GM12873 (cell line): ENCODE measurements around the gene TMEM208.

Experiments
- CTCF ChIP-seq: IDR thresholded peaks from 2 replicates; pipeline ENCODE4 v1.5.1; 2012; ENCODE audit warnings: low read depth, mild to moderate bottlenecking, moderate library complexity, low read length, control low read depth; ENCODE audit not compliant: insufficient read depth; ENCODE audit errors: missing control alignments

The TMEM208 gene

DNA sequence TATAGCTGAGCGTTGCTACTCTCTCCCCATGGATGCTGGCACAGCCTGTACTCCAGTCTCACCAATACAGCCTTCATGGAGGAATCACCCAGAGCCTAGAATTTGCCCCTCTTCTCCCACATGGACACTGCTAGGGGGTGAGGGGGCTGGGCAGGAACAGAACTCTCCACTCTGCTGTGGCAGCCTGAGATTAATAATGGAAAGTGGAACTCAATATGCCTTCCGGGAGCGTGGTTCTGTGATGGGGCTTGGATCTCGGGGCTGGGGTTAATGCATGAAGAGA lies 23.1 kb downstream of the TMEM208 start:
- TF ChIP-seq CTCF: no peak

DNA sequence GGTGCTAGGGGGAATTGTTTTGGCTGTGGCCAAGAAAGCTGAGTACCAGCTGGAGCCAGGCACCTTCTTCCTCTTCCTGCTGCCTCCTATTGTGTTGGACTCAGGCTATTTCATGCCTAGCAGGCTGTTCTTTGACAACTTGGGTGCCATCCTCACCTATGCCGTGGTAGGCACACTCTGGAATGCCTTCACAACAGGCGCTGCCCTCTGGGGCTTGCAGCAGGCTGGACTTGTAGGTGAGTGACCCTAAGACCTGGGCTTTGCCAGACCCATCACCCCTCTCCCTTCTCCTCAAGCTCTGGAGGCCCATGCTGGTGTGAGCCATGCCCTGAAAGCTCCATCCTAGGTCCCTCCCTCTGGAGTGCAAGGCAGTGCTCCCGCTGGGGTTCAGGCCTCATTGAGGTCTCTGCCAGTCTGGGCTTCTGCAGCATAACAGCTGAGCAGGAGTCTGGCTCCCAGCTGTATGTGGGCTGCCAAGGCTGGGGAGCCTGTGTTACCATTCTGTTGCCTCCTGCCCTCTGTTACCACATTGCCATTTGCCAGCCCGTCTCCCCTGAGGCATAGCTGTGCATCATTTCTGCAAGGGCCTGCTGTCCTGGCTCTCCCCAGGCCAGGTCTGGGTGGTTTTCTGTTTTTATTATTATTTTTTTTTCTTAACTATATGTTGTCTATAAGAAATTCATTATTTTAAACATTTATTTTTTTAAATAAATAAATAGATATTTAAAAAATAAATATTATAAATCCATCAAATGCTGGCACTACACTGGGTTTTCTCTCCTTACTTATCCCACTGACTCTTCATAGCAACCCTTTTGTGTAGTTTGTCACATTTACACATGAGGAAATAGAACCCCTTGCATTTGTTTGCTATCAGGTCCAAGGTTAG lies 25.9 kb downstream of the TMEM208 start:
- no peak for TF ChIP-seq CTCF

DNA sequence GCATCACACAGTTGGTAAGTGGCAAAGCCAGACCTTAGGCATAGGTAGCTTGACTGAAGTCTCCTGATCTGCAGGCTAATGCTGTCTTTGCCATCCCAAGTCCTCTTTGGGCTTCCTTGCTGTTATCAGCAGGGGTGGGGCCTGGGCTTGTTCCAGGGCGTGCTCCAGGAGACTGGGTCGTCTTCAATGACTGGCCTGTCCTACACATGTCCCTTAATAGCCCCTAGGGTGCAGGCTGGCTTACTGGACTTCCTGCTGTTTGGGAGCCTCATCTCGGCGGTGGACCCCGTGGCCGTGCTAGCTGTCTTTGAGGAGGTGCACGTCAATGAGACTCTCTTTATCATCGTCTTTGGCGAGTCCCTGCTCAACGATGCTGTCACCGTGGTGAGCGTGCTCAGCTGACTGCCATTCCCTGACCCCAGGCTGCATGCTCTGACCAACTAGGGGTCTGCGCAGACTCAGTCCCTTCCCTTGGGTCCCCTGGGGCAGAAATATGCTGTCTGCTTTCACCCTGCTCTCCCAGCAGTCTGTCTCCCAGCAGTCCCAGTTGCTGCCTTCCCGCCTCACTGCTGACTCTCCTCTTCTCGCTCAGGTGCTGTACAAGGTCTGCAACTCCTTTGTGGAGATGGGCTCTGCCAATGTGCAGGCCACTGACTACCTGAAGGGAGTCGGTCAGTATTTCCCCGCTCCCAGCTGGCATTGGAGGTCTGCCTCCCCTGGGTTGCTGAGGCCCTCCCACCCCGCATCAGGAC lies 28.0 kb downstream of the TMEM208 start:
- TF ChIP-seq CTCF: no peak

DNA sequence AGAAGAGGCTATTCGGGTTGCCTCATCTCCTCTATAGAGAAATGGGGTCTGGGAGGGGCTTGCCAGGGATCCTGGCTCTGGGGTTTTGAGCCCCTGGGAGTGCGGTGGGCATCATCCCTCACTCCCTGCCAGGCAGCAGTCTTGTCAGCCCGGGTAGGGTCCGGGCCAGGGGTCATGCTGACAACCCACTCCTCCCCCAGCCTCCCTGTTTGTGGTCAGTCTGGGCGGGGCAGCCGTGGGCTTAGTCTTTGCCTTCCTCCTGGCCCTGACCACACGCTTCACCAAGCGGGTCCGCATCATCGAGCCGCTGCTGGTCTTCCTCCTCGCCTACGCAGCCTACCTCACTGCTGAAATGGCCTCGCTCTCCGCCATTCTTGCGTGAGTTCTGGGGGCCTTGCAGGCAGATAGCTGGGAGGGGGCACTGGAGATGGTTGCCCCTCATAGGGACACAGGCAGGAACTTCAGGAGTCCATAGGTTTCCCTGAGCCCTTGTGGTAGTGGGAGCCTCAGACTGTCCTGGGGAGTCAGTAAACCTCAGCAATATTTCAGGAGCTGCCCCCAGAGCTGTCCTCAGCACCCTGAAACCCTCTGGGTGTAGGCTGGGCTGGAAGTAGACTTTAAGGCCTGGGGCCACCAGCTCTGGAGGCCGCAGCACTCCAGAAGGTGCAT lies 28.8 kb downstream of the TMEM208 start:
- no peak for TF ChIP-seq CTCF

DNA sequence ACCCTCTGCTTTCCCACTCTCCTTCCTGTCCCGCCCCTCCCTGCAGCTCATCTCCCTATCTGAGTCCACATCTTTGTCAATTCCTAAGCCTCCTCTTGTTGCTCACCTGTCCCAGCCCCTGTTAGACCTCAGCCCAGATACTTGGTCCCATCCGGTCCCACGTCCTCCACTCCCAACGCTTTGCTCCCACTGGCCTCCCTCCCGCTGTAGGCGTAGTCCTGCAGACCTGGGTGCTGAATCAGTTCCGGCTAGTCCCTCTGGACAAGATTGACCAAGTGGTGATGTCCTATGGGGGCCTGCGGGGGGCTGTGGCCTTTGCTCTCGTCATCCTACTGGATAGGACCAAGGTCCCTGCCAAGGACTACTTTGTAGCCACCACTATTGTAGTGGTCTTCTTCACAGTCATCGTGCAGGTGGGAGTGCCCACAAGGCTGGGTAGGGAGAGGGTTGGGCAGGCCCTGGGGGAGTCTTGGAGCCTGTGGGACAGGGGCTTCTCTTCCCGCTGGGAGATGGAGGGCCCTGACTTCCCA lies 29.8 kb downstream of the TMEM208 start:
- no peak for TF ChIP-seq CTCF

GRCh38 chr16:67257486-67258160 lies 30.7 kb downstream of the TMEM208 start:
- no peak for TF ChIP-seq CTCF
